ENCODE data around the gene MTIF3. TPM values are rescaled to one million over a fixed set of nuclear protein-coding genes. Genes with fewer than 3 reads are reported as not detected.

Gene MTIF3
- polyA plus RNA-seq, 1 donor from 2014 or later, result 66.5 TPM

- no peak overlapping the region for H2AFZ ChIP-seq (ENCODE audit: low read depth, low read length)
- H3K4me3 ChIP-seq (ENCODE audit: low read length), result no peak overlapping the region
- no peaks in the 10 kb centered on the region for H3K9me2 ChIP-seq (ENCODE audit: insufficient read depth, low read length)
- no peaks in the 10 kb centered on the region for H4K20me1 ChIP-seq (ENCODE audit: insufficient read depth)
- H3F3A ChIP-seq (ENCODE audit: insufficient read depth, low read length, poor library complexity, severe bottlenecking), result no peaks in the 10 kb centered on the region
- no peak overlapping the region for H3K9ac ChIP-seq (ENCODE audit: low read length)
- no peaks in the 10 kb centered on the region for H3K9me3 ChIP-seq (ENCODE audit: low read length)
- no peaks in the 10 kb centered on the region for H3K79me2 ChIP-seq (replicated peaks; ENCODE audit: insufficient read depth, low read length)
- no peak overlapping the region for H3K4me2 ChIP-seq (ENCODE audit: low read length)
- no peaks in the 10 kb centered on the region for H3K36me3 ChIP-seq (ENCODE audit: insufficient read depth, low read length)
- TF ChIP-seq REST (IDR thresholded peaks at IDR 0.05; ENCODE audit: borderline replicate concordance) (no peak), POLR2AphosphoS5 (IDR thresholded peaks at IDR 0.05) (no peak), MXI1 (conservative IDR thresholded peaks at IDR 0.05; ENCODE audit: poor library complexity, severe bottlenecking) (no peak), SMC3 (conservative IDR thresholded peaks at IDR 0.05; ENCODE audit: poor library complexity) (no peak), EP300 (conservative IDR thresholded peaks at IDR 0.05; ENCODE audit: poor library complexity, severe bottlenecking) (no peak), EZH2 (IDR thresholded peaks at IDR 0.05; ENCODE audit: borderline replicate concordance, insufficient read depth, low read length, poor library complexity, severe bottlenecking) (no peak), RAD21 (conservative IDR thresholded peaks at IDR 0.05) (no peak), CTCF (IDR thresholded peaks at IDR 0.05; ENCODE audit: poor library complexity, severe bottlenecking) (no peak), TAF1 (IDR thresholded peaks at IDR 0.05; ENCODE audit: low read depth) (no peak)
- H3K27me3 ChIP-seq (ENCODE audit: insufficient read depth, low read depth, low read length), result no peaks in the 10 kb centered on the region
- no peak overlapping the region for H3K27ac ChIP-seq (ENCODE audit: low read length)
These were observed 58.9 kb downstream of the MTIF3 start for GRCh38 chr13:27391471-27391870.

- Histone ChIP-seq H3K9ac (ENCODE audit: low read length) (no peak overlapping the region), H3K36me3 (ENCODE audit: insufficient read depth, low read length) (no peaks in the 10 kb centered on the region), H3K9me3 (ENCODE audit: low read length) (no peaks in the 10 kb centered on the region), H3K79me2 (replicated peaks; ENCODE audit: insufficient read depth, low read length) (no peaks in the 10 kb centered on the region), H3K27ac (ENCODE audit: low read length) (no peak overlapping the region), H4K20me1 (ENCODE audit: insufficient read depth) (no peaks in the 10 kb centered on the region), H3K4me3 (ENCODE audit: low read length) (no peak overlapping the region), H3K27me3 (ENCODE audit: insufficient read depth, low read depth, low read length) (no peaks in the 10 kb centered on the region), H3F3A (ENCODE audit: insufficient read depth, low read length, poor library complexity, severe bottlenecking) (no peaks in the 10 kb centered on the region), H3K4me2 (ENCODE audit: low read length) (no peak overlapping the region), H3K9me2 (ENCODE audit: insufficient read depth, low read length) (no peaks in the 10 kb centered on the region), H2AFZ (ENCODE audit: low read depth, low read length) (no peak overlapping the region)
- TF ChIP-seq REST (IDR thresholded peaks at IDR 0.05; ENCODE audit: borderline replicate concordance), result no peak
- TF ChIP-seq EP300 (conservative IDR thresholded peaks at IDR 0.05; ENCODE audit: poor library complexity, severe bottlenecking), result no peak
- no peak for TF ChIP-seq TAF1 (IDR thresholded peaks at IDR 0.05; ENCODE audit: low read depth)
- TF ChIP-seq RAD21 (conservative IDR thresholded peaks at IDR 0.05), result no peak
- TF ChIP-seq CTCF (IDR thresholded peaks at IDR 0.05; ENCODE audit: poor library complexity, severe bottlenecking), result no peak
- no peak for TF ChIP-seq SMC3 (conservative IDR thresholded peaks at IDR 0.05; ENCODE audit: poor library complexity)
- no peak for TF ChIP-seq MXI1 (conservative IDR thresholded peaks at IDR 0.05; ENCODE audit: poor library complexity, severe bottlenecking)
- TF ChIP-seq POLR2AphosphoS5 (IDR thresholded peaks at IDR 0.05), result no peak
- TF ChIP-seq EZH2 (IDR thresholded peaks at IDR 0.05; ENCODE audit: borderline replicate concordance, insufficient read depth, low read length, poor library complexity, severe bottlenecking), result no peak
These were observed 60.5 kb downstream of the MTIF3 start for GRCh38 chr13:27389891-27390290.

Data from neural cell (in vitro differentiated cells).